Adrenal gland (tissue), 5 donors: Measurements from ENCODE around the gene GNAL.

Experiments used
- CTCF ChIP-seq, 6 experiments: fragments of 450-650 bp in 4 of 6; fragments of 200-600 bp in 2 of 6; sonication (generic) in 1 of 6; IDR thresholded peaks; 1 replicate in 5 of 6; 2 replicates in 1 of 6; pipeline versions ENCODE4 v1.5.1 to v1.8.0; 2016 to 2021; ENCODE audit warnings: antibody characterized with exemption in 6 of 6, mild to moderate bottlenecking in 2 of 6, moderate library complexity in 1 of 6
- POLR2A ChIP-seq, 2 donors: fragments of 450-650 bp; IDR thresholded peaks; one replicate each; pipeline ENCODE4 v1.6.1; 2017; ENCODE audit warnings: antibody characterized with exemption in 2 of 2, mild to moderate bottlenecking in 2 of 2, moderate library complexity in 1 of 2
- donor health status: DM: no; HTN: no; CAD: no.

- TF ChIP-seq CTCF (IDR thresholded peaks at IDR 0.05) = no peak
- TF ChIP-seq POLR2A (IDR thresholded peaks at IDR 0.05) = no peak
These were observed 113.1 kb downstream of the GNAL start for GRCh38 chr18:11802158-11802557.
